ENCODE results near the gene CELA1.

The CELA1 gene

GRCh38 chr12:51377099-51377984, 30.9 kb upstream of the CELA1 start:
- in situ Hi-C loops (cut with MboI; ENCODE audit: low sequenced_read_pairs) = no loop called here

DNA sequence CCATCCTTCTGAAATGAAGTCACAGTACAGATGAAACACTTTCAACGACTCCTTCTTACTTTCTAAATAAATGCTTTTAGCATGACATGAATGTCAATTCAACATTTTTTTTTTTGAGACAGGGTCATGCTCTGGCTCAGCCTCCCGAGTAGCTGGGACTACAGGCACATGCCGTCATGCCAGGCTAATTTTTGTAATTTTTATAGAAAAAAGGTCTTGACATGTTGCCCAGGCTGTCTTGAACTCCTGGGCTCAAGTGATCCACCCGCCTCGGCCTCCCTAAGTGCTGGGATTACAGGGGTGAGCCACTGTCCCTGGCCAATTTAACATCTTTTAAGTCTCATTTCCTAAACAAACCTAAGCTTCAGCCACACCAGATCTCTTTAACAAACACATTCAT, 28.4 kb upstream of the CELA1 start:
- in situ Hi-C loops (cut with MboI; ENCODE audit: low sequenced_read_pairs) = no loop called here

- in situ Hi-C loops (cut with MboI; ENCODE audit: low sequenced_read_pairs) = no loop called here
Measured at GRCh38 chr12:51374361-51374760, 27.9 kb upstream of the CELA1 start.

GRCh38 chr12:51373187-51373586, 26.7 kb upstream of the CELA1 start:
- in situ Hi-C loops (cut with MboI; ENCODE audit: low sequenced_read_pairs) = no loop called here

- in situ Hi-C loops (cut with MboI; ENCODE audit: low sequenced_read_pairs) = no loop called here
Measured at GRCh38 chr12:51372021-51372420, 25.5 kb upstream of the CELA1 start.

GRCh38 chr12:51371295-51371953, 24.9 kb upstream of the CELA1 start:
- in situ Hi-C loops (cut with MboI; ENCODE audit: low sequenced_read_pairs) = no loop called here

DNA sequence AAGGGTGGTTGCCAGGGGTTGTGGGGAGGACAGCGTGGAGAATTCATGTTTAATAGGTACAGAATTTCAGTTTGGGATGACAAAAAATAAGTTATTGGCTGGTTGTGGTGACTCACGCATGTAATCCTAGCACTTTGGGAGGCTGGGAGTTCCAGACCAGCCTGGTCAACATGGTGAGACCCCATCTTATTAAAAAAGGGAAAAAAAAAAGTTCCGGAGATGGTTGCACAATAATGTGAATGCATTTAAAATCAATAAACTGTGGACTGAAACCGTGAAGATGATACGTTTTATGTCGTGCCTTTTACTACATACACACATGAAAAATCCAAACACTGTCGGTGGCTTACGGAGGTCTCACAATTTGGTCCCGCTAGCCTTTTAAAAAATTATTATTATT, 24.2 kb upstream of the CELA1 start:
- in situ Hi-C loops (cut with MboI; ENCODE audit: low sequenced_read_pairs) = no loop called here

GRCh38 chr12:51369581-51369980, 23.1 kb upstream of the CELA1 start:
- in situ Hi-C loops (cut with MboI; ENCODE audit: low sequenced_read_pairs) = no loop called here

- in situ Hi-C loops (cut with MboI; ENCODE audit: low sequenced_read_pairs) = no loop called here
Measured at GRCh38 chr12:51368640-51369517, 22.4 kb upstream of the CELA1 start.

DNA sequence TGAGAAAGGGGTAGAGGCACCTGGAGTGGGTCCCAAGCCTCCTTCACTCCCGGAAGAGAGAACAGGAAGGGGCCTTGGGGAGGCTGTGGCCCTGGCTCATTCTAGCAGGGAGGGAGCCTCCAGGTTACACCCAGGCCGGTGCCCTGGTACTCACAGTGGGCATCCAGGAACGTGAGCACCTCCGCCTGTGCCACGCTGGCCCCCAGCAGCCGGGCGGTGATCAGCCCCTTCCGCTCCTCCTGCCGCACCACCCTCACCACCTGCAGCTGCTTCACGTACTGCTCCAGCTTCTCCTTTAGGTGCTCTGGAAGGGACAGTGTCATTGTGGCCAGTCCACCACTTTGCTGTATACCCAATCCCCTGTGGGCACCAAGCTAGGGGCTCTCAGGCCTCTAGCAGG, 18.8 kb upstream of the CELA1 start:
- in situ Hi-C loops (cut with MboI; ENCODE audit: low sequenced_read_pairs) = no loop called here

- in situ Hi-C loops (cut with MboI; ENCODE audit: low sequenced_read_pairs) = no loop called here
Measured at GRCh38 chr12:51364001-51364400, 17.5 kb upstream of the CELA1 start.

DNA sequence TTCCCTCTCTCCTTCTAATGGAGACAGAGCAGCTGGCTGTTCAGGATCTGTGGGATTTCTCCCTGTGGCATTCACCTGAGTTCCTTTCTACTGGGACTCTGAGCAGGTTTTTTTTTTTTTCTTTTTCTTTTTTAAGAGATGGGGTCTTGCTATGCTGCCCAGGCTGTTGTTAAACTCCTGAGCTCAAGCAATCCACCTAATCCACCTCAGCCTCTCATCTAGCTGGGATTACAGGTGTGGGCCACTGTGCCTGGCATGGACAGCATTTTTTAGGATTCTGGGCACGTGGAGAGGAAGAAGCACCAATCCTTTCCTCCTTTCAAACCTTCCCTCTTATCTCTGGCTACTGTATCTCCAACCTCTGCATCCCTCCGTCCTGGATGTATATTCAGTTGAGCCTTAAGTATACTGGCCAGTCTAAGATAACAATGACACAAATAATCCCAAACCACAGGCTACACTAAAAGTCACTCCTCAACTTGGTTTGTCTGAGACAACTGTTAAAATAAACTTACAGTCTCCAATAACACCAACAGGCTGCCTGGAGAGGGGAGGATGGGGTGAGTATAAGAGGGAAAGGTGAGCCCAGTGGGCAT, 16.4 kb upstream of the CELA1 start:
- in situ Hi-C loops (cut with MboI; ENCODE audit: low sequenced_read_pairs) = no loop called here

DNA sequence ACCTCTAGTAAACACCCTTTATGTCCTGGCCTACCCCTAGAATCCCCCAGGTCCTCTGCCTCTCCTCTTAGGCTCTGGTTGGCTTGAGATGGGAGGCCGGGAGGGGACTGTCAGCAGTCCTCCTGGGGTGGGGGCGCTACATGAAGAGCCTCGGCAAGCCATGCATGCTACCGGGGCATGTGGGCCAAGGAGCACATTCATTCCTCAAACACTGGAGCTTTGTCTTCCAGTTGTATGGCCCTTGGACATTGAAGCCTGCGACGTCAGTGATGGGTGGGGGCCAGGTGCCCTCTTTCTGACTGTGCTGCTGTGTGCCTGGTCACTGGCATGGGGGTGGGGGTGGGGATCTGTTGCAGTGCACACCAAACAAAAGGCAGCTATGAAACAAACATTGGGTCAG, 15.8 kb upstream of the CELA1 start:
- in situ Hi-C loops (cut with MboI; ENCODE audit: low sequenced_read_pairs) = no loop called here

GRCh38 chr12:51361161-51362016, 14.9 kb upstream of the CELA1 start:
- in situ Hi-C loops (cut with MboI; ENCODE audit: low sequenced_read_pairs) = no loop called here

DNA sequence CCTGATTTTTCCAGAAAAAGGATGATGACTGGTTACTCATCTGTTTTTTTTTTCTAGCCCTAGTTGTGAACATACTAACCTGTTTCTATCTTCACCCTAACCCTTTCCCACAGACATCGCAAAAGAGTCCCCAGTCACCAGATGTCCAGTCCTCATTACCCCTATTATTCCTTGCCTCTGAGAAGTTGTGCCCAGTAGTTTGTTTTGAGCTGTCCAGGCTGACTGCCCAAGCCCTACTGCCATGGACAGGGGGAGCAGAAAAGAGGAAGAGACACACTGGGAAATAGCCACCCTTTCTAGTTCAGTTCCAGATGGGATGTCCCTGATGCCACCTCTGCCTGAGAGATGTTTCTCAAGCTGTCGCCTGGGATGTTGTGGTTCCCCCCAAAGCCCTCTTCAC, 13.8 kb upstream of the CELA1 start:
- in situ Hi-C loops (cut with MboI; ENCODE audit: low sequenced_read_pairs) = no loop called here

DNA sequence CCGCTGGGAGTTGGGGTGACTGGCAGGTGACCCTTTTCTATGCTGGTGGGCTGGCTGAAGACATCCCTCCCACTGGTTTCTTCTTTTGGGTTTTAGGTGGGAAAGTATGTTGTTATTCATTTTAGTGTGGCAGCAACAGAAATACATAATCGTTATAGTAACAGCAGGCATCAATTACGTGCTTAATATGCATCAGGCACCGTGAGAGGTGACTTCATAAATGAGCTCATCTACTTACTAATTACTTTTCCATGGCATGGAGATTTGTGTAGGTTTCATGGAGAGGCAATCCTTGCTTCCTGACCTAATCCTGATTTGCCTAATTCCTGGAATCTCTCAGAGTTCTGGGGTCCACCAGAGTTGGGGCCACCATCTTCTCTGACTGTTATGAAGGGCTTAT, 13.4 kb upstream of the CELA1 start:
- in situ Hi-C loops (cut with MboI; ENCODE audit: low sequenced_read_pairs) = no loop called here

DNA sequence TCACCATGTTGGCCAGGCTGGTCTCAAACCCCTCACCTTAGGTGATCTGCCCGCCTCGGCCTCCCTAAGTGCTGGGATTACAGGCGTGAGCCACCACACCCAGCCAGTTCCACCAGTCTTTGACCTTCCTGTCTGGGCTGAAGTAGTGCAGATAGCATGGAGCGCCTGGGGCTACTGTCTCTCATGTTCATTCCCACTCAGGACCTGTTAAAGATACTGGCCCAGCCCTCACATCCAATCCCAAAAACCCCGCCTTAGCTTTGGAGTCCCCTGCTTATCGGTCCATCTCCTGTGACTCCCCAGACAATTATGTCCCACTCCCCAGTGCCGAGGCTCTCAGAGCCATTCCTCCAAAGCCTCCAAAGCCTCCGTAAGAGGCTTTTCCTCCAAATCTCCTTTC, 12.0 kb upstream of the CELA1 start:
- in situ Hi-C loops (cut with MboI; ENCODE audit: low sequenced_read_pairs) = no loop called here

- in situ Hi-C loops (cut with MboI; ENCODE audit: low sequenced_read_pairs) = no loop called here
Measured at GRCh38 chr12:51357374-51358047, 11.0 kb upstream of the CELA1 start.

- in situ Hi-C loops (cut with MboI; ENCODE audit: low sequenced_read_pairs) = no loop called here
Measured at GRCh38 chr12:51351913-51352532, 5.5 kb upstream of the CELA1 start.
